ENCODE measurements around the gene GIMAP4. TPM values are rescaled to one million over a fixed set of nuclear protein-coding genes. Genes with fewer than 3 reads are reported as not detected.
"Not testable (repeated sequence)": the region's sequence is repeated elsewhere in the genome, so short reads cannot be mapped to it uniquely, and the experiment has no call there.

Gene GIMAP4
- total RNA-seq, 2 experiments from 2014 or later, result 20.7 to 23.6 TPM

GRCh38 chr7:150570556-150571465, 3.6 kb downstream of the GIMAP4 start:
- Mint-ChIP-seq H3K4me3 (peak overlapping the region; percentile 98), H3K36me3 (ENCODE audit: low read depth) (peaks cover 91% of the 10 kb centered on the region), H3K9me3 (peaks cover 16% of the 10 kb centered on the region), H3K4me1 (ENCODE audit: low read depth) (peaks cover 62% of the 10 kb centered on the region), H3K27ac (peak overlapping the region; percentile 88), H3K27me3 (no peaks in the 10 kb centered on the region)
- H3K9me3 ChIP-seq (ENCODE audit: control insufficient read depth in 1 of 2, insufficient read depth in 1 of 2, low read length in 2 of 2), result peaks cover 27 to 49% of the 10 kb centered on the region in 2 experiments
- H3K27me3 ChIP-seq (ENCODE audit: control insufficient read depth in 1 of 2, insufficient read depth in 2 of 2, low read length in 2 of 2), result no peaks in the 10 kb centered on the region
- DNase-seq (no peak), ATAC-seq (ENCODE audit: poor library complexity) (no peak)
- H3K36me3 ChIP-seq (ENCODE audit: insufficient read depth, low read length), result peaks cover 45% of the 10 kb centered on the region
- TF ChIP-seq CTCF (IDR thresholded peaks at IDR 0.05), result no peak
- H3K4me1 ChIP-seq (ENCODE audit: insufficient read depth, low read length), result peaks cover 46% of the 10 kb centered on the region
- H3K27ac ChIP-seq (ENCODE audit: low read depth in 1 of 2, low read length in 2 of 2), result peak overlapping the region in 1 of 2 donors; percentile 34
- H3K4me3 ChIP-seq (ENCODE audit: low read length), result peak overlapping the region; percentile 72
- ChIA-PET POLR2A (interaction anchor here (1.0 to 9.9 kb wide), 16 partner anchors 9 to 185 kb away, joined by 3 to 164 read pairs (median 20); partner anchors contain the start of genes GIMAP2, GIMAP5, GIMAP6 and GIMAP7), CTCF (interaction anchor here (1.3 to 3.9 kb wide), 4 partner anchors 56 to 186 kb away, joined by 3 to 29 read pairs (median 6); partner anchors contain the start of genes GIMAP1 and GIMAP7)
- intact Hi-C loops (cut with DNase I, micrococcal nuclease), result no loop called here

- no peaks in the 10 kb centered on the region for H3K27me3 Mint-ChIP-seq
- Histone ChIP-seq H3K27ac (ENCODE audit: low read depth in 1 of 2, low read length in 2 of 2) (no peak overlapping the region), H3K9me3 (ENCODE audit: control insufficient read depth in 1 of 2, insufficient read depth in 1 of 2, low read length in 2 of 2) (peaks cover 27 to 49% of the 10 kb centered on the region in 2 experiments), H3K36me3 (ENCODE audit: insufficient read depth, low read length) (peaks cover 45% of the 10 kb centered on the region), H3K27me3 (ENCODE audit: control insufficient read depth in 1 of 2, insufficient read depth in 2 of 2, low read length in 2 of 2) (no peaks in the 10 kb centered on the region), H3K4me1 (ENCODE audit: insufficient read depth, low read length) (peaks cover 34% of the 10 kb centered on the region), H3K4me3 (ENCODE audit: low read length) (no peak overlapping the region)
- ATAC-seq (ENCODE audit: poor library complexity), result no peak
- DNase-seq, result no peak
- peaks cover 98% of the 10 kb centered on the region for H3K36me3 Mint-ChIP-seq (ENCODE audit: low read depth)
- H3K4me3 Mint-ChIP-seq, result peak overlapping the region; percentile 65
- intact Hi-C loops (cut with DNase I, micrococcal nuclease), result no loop called here
- CTCF ChIA-PET, result no interaction called here
- POLR2A ChIA-PET, result interaction anchor here (0.8 to 1.7 kb wide), 6 partner anchors 9 to 166 kb away, joined by 3 to 4 read pairs (median 3); partner anchors contain the start of genes GIMAP1 and GIMAP7
- TF ChIP-seq CTCF (IDR thresholded peaks at IDR 0.05), result no peak
- H3K9me3 Mint-ChIP-seq, result peaks cover 16% of the 10 kb centered on the region
- peak overlapping the region; percentile 73 for H3K27ac Mint-ChIP-seq
- H3K4me1 Mint-ChIP-seq (ENCODE audit: low read depth), result peaks cover 51% of the 10 kb centered on the region
These were observed 5.3 kb downstream of the GIMAP4 start for GRCh38 chr7:150572496-150572895.

- Mint-ChIP-seq H3K27ac (peak overlapping the region; percentile 47), H3K36me3 (ENCODE audit: low read depth) (peaks cover 95% of the 10 kb centered on the region), H3K4me1 (ENCODE audit: low read depth) (peaks cover 34% of the 10 kb centered on the region), H3K9me3 (peaks cover 10% of the 10 kb centered on the region)
- peaks cover 16 to 38% of the 10 kb centered on the region in 2 experiments for H3K9me3 ChIP-seq (ENCODE audit: control insufficient read depth in 1 of 2, insufficient read depth in 1 of 2, low read length in 2 of 2)
- ATAC-seq (ENCODE audit: poor library complexity); H3K4me1 ChIP-seq (ENCODE audit: insufficient read depth, low read length); H3K27ac ChIP-seq (ENCODE audit: low read depth in 1 of 2, low read length in 2 of 2); H3K27me3 Mint-ChIP-seq; H3K4me3 ChIP-seq (ENCODE audit: low read length); H3K4me3 Mint-ChIP-seq; H3K36me3 ChIP-seq (ENCODE audit: insufficient read depth, low read length); H3K27me3 ChIP-seq (ENCODE audit: control insufficient read depth in 1 of 2, insufficient read depth in 2 of 2, low read length in 2 of 2); CTCF ChIA-PET: not testable (repeated sequence)
- peak in 6 of 14 experiments; percentile 25 to 56 (median 42) for DNase-seq
- POLR2A ChIA-PET, result interaction anchor here (0.6 to 1.8 kb wide), 9 partner anchors 10 to 176 kb away, joined by 3 to 7 read pairs (median 4); partner anchors contain the start of genes GIMAP4, GIMAP6 and GIMAP7
- intact Hi-C loops (cut with DNase I, micrococcal nuclease), result loop anchor here in 1 of 2 experiments (5.0 kb wide), 2 partner anchors 53 to 122 kb away; no protein-coding TSS in a partner anchor
These were observed 12.9 kb downstream of the GIMAP4 start for GRCh38 chr7:150579979-150580637.

All from CD4-positive, alpha-beta T cell (primary cell).